Activated naive CD8-positive, alpha-beta T cell (primary cell): ENCODE measurements around the gene CMTM3.
"Not testable (repeated sequence)": the region's sequence is repeated elsewhere in the genome, so short reads cannot be mapped to it uniquely, and the experiment has no call there.

Experiments
- H3K27ac Mint-ChIP-seq: one replicate; pipeline ENCODE4 v1.8.0; 2021; ENCODE audit warnings: mixed read lengths
- H3K27me3 Mint-ChIP-seq: one replicate; pipeline ENCODE4 v1.8.0; 2021; ENCODE audit warnings: mixed read lengths
- H3K36me3 Mint-ChIP-seq: one replicate; pipeline ENCODE4 v1.8.0; 2021; ENCODE audit warnings: mixed read lengths
- H3K4me1 Mint-ChIP-seq: one replicate; pipeline ENCODE4 v1.8.0; 2021; ENCODE audit warnings: low read depth, mixed read lengths
- H3K4me3 Mint-ChIP-seq: one replicate; pipeline ENCODE4 v1.8.0; 2021; ENCODE audit warnings: mild to moderate bottlenecking, mixed read lengths
- H3K9me3 Mint-ChIP-seq: one replicate; pipeline ENCODE4 v1.8.0; 2021; ENCODE audit warnings: low read depth, mixed read lengths

CMTM3 gene

GRCh38 chr16:66604376-66605176, at the start of gene CMTM3:
CMTM3 (plus strand) TSS chr16:66604704; CDS start chr16:66604806, 102 bp downstream.
- Mint-ChIP-seq H3K4me3 (peak within 1 kb of the TSS; percentile 89), H3K36me3 (no peaks in the 10 kb centered on the region), H3K27ac (peak within 1 kb of the TSS; percentile 94), H3K27me3 (no peaks in the 10 kb centered on the region), H3K4me1 (peaks cover 39% of the 10 kb centered on the region), H3K9me3 (no peaks in the 10 kb centered on the region)

GRCh38 chr16:66560107-66560506, 44.4 kb upstream of the CMTM3 start:
- Mint-ChIP-seq H3K4me1 (peaks cover 58% of the 10 kb centered on the region), H3K4me3 (no peak overlapping the region), H3K9me3 (no peaks in the 10 kb centered on the region), H3K27ac (peak overlapping the region; percentile 47), H3K27me3 (no peaks in the 10 kb centered on the region), H3K36me3 (no peaks in the 10 kb centered on the region)

- Mint-ChIP-seq H3K4me3 (peak overlapping the region; percentile 12), H3K36me3 (no peaks in the 10 kb centered on the region), H3K27ac (peak overlapping the region; percentile 89), H3K4me1 (peaks cover 44% of the 10 kb centered on the region), H3K9me3 (no peaks in the 10 kb centered on the region), H3K27me3 (no peaks in the 10 kb centered on the region)
Observed at GRCh38 chr16:66561381-66562080, 43.0 kb upstream of the CMTM3 start.

GRCh38 chr16:66562409-66562808, 42.1 kb upstream of the CMTM3 start:
- H3K36me3 Mint-ChIP-seq = peaks cover 4% of the 10 kb centered on the region
- H3K27me3 Mint-ChIP-seq = no peaks in the 10 kb centered on the region
- no peaks in the 10 kb centered on the region for H3K9me3 Mint-ChIP-seq
- H3K4me1 Mint-ChIP-seq = peaks cover 44% of the 10 kb centered on the region
- H3K4me3 Mint-ChIP-seq = no peak overlapping the region
- H3K27ac Mint-ChIP-seq = peak overlapping the region; percentile 41

GRCh38 chr16:66562986-66563385, 41.5 kb upstream of the CMTM3 start:
- H3K36me3 Mint-ChIP-seq = peaks cover 8% of the 10 kb centered on the region
- no peaks in the 10 kb centered on the region for H3K9me3 Mint-ChIP-seq
- peaks cover 47% of the 10 kb centered on the region for H3K4me1 Mint-ChIP-seq
- H3K27me3 Mint-ChIP-seq = no peaks in the 10 kb centered on the region
- peak overlapping the region; percentile 59 for H3K27ac Mint-ChIP-seq
- H3K4me3 Mint-ChIP-seq = no peak overlapping the region

GRCh38 chr16:66563574-66564334, 40.8 kb upstream of the CMTM3 start:
- Mint-ChIP-seq H3K9me3 (no peaks in the 10 kb centered on the region), H3K4me1 (peaks cover 44% of the 10 kb centered on the region), H3K27ac (peak overlapping the region; percentile 59), H3K36me3 (peaks cover 8% of the 10 kb centered on the region), H3K27me3 (no peaks in the 10 kb centered on the region), H3K4me3 (no peak overlapping the region)

GRCh38 chr16:66566051-66566901, 38.2 kb upstream of the CMTM3 start, which contains the start of gene CMTM1:
CMTM1 (plus strand) TSS chr16:66566439; CDS start chr16:66566514, 75 bp downstream.
- Mint-ChIP-seq H3K36me3 (peaks cover 8% of the 10 kb centered on the region), H3K9me3 (no peaks in the 10 kb centered on the region), H3K27me3 (no peaks in the 10 kb centered on the region), H3K4me1 (peaks cover 36% of the 10 kb centered on the region), H3K27ac (peak within 1 kb of the TSS; percentile 70), H3K4me3 (no peak within 1 kb of the TSS)

- H3K9me3 Mint-ChIP-seq, H3K4me3 Mint-ChIP-seq, H3K27me3 Mint-ChIP-seq, H3K36me3 Mint-ChIP-seq: not testable (repeated sequence)
- Mint-ChIP-seq H3K27ac (peak overlapping the region; percentile 70), H3K4me1 (peaks cover 27% of the 10 kb centered on the region)
Observed at GRCh38 chr16:66567270-66567669, 37.2 kb upstream of the CMTM3 start.

GRCh38 chr16:66568355-66568754, 36.1 kb upstream of the CMTM3 start:
- Mint-ChIP-seq H3K27me3 (no peaks in the 10 kb centered on the region), H3K4me1 (peaks cover 16% of the 10 kb centered on the region), H3K4me3 (no peak overlapping the region), H3K36me3 (peaks cover 8% of the 10 kb centered on the region), H3K27ac (no peak overlapping the region), H3K9me3 (no peaks in the 10 kb centered on the region)

GRCh38 chr16:66569131-66569530, 35.4 kb upstream of the CMTM3 start:
- Mint-ChIP-seq H3K27me3 (no peaks in the 10 kb centered on the region), H3K4me3 (no peak overlapping the region), H3K36me3 (peaks cover 8% of the 10 kb centered on the region), H3K4me1 (peaks cover 9% of the 10 kb centered on the region), H3K9me3 (no peaks in the 10 kb centered on the region), H3K27ac (peak overlapping the region; percentile 11)

GRCh38 chr16:66569827-66570405, 34.6 kb upstream of the CMTM3 start:
- Mint-ChIP-seq H3K36me3 (peaks cover 8% of the 10 kb centered on the region), H3K9me3 (no peaks in the 10 kb centered on the region), H3K4me3 (no peak overlapping the region), H3K4me1 (peaks cover 8% of the 10 kb centered on the region), H3K27me3 (no peaks in the 10 kb centered on the region), H3K27ac (peak overlapping the region; percentile 11)

GRCh38 chr16:66572356-66572755, 32.1 kb upstream of the CMTM3 start:
- Mint-ChIP-seq H3K36me3 (peaks cover 5% of the 10 kb centered on the region), H3K9me3 (no peaks in the 10 kb centered on the region), H3K27me3 (no peaks in the 10 kb centered on the region), H3K4me3 (no peak overlapping the region), H3K27ac (no peak overlapping the region), H3K4me1 (peaks cover 8% of the 10 kb centered on the region)

- H3K36me3 Mint-ChIP-seq = no peaks in the 10 kb centered on the region
- H3K27ac Mint-ChIP-seq = no peak overlapping the region
- H3K4me1 Mint-ChIP-seq = peaks cover 10% of the 10 kb centered on the region
- H3K4me3 Mint-ChIP-seq = no peak overlapping the region
- no peaks in the 10 kb centered on the region for H3K9me3 Mint-ChIP-seq
- no peaks in the 10 kb centered on the region for H3K27me3 Mint-ChIP-seq
Observed at GRCh38 chr16:66574081-66574480, 30.4 kb upstream of the CMTM3 start.

GRCh38 chr16:66574531-66574930, 30.0 kb upstream of the CMTM3 start:
- H3K36me3 Mint-ChIP-seq = no peaks in the 10 kb centered on the region
- no peak overlapping the region for H3K4me3 Mint-ChIP-seq
- no peaks in the 10 kb centered on the region for H3K9me3 Mint-ChIP-seq
- no peaks in the 10 kb centered on the region for H3K27me3 Mint-ChIP-seq
- no peak overlapping the region for H3K27ac Mint-ChIP-seq
- H3K4me1 Mint-ChIP-seq = peaks cover 11% of the 10 kb centered on the region
